Activated T-cell treated with anti-CD3 and anti-CD28 coated beads for 48 hours (primary cell): Measurements from ENCODE around the gene ABCA5.
A peak's percentile ranks its signal among the peaks of the same experiment; 100 is the strongest.

Experiments used
- DNase-seq: peaks from one replicate; pipeline ENCODE4 v3.0.0-alpha.2; 2020; ENCODE audit warnings: low read depth

The ABCA5 gene

DNA sequence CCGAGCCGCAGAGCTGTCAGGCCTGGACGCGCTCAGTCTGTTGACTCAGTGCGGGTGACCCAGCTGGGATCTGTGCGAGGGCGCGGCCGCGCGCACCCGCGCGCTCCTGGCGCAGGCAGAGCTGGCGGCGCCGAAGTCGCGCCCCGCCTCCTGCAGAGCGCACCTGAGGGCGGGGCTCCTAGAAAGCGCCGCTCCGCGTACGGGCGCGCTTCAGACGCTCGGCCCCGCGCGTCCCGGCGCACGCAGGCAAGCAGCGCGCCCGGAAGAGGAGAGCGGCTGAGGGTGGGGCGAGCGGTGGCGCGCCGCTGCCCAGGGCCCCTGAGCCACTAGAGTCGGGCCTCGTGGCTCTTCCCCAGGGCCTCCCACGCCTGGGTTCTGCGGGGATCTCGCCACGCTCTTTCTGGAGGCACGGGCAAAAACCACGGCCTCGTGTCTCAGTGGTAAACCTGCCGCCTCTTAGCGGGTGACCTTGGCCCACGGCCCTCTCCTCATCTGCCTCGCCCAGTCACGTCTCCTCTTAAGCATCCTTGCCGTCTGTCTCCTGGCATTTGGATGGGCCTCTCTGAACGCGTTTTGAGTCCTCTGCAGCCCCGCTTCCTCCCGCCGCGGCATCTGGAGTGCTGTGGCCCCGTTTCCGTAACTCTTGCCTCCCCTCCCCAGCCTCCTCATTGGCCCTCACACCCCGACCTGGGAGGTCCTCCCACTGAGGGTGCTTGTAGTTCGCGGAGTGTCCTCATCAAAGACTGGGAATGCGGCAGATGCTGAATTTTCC, at the start of gene ABCA5:
TSS of gene ABCA5 (minus strand) at position 74 of the 772 bp plus-strand sequence. CDS start 12,718 bp downstream, outside the sequence.
- peak; percentile 87 for DNase-seq

- no peak for DNase-seq
These were observed 48.3 kb upstream of the ABCA5 start for GRCh38 chr17:69375229-69375628.

- DNase-seq, result no peak
These were observed 46.1 kb upstream of the ABCA5 start for GRCh38 chr17:69373069-69373468.

GRCh38 chr17:69367298-69367697, 40.4 kb upstream of the ABCA5 start:
- DNase-seq, result no peak

DNA sequence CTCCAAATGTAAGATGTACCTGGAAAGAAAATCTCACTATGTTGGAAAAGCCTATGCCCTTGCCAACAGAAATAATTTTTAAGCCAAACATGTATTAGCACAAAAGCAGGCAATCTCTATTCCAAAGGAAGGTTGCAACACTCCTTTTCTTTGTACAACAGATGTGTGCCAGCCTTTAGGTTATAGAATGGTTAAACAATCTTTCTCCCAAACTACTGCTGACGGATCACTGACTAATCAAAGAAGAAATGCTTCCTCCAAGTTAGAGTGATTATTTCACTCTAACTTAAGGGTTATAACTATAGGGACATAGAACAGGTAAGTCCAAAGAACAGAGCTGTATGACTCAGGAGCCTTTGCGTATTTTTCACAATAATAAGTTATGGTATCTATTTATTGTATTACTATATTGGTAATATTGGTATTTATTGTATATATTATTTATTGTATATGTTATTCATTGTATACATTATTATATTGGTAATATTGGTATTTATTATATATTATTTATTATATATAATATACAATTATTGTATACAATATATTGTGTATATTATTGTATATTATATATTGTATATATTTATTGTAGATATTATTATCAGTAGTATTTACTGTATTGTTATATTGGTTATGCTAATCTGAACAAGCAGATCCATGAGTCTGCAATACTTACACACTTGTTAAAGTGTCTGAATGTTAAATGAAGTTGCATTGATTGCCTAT, 36.7 kb upstream of the ABCA5 start:
- no peak for DNase-seq

GRCh38 chr17:69361156-69361555, 34.2 kb upstream of the ABCA5 start:
- no peak for DNase-seq

- DNase-seq, result no peak
These were observed 32.0 kb upstream of the ABCA5 start for GRCh38 chr17:69358688-69359596.

DNA sequence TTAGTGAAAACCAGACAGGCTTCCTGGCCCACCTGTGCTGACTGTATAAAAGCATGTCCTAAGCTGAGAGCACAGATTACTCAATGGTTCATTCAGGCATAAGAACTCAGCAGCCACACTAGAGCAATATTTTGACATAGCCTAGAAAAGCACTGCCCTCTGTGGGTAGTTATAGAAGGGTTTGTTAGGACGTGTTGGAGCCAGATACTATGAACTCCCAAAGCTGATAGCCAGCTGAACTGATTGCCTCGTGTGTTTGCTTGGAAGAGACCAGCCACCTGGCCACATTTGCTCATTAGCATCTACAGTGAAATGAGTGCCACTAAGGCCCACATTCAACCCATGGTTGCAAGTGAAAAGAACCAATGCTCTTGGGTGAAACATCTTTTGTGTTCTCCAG, 30.8 kb upstream of the ABCA5 start:
- no peak for DNase-seq

DNA sequence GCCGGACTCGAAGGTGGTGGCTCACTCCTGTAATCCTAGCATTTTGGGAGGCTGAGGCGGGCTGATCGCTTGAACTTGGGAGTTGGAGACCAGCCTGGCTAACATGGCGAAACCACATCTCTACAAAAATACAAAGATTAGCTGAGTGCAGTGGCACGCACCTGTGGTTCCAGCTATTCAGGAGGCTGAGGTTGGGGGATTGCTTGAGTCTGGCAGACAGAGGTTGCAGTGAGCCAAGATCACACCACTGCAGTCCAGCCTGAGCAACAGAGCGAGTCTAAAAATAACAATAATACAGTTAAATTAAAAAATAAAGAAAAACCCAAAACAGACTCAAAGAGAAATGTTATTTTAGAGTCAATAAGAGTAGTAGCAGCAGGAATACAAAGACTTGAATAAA, 29.7 kb upstream of the ABCA5 start:
- no peak for DNase-seq

- no peak for DNase-seq
These were observed 24.0 kb upstream of the ABCA5 start for GRCh38 chr17:69350911-69351310.

- no peak for DNase-seq
These were observed 21.5 kb upstream of the ABCA5 start for GRCh38 chr17:69348429-69348828.

DNA sequence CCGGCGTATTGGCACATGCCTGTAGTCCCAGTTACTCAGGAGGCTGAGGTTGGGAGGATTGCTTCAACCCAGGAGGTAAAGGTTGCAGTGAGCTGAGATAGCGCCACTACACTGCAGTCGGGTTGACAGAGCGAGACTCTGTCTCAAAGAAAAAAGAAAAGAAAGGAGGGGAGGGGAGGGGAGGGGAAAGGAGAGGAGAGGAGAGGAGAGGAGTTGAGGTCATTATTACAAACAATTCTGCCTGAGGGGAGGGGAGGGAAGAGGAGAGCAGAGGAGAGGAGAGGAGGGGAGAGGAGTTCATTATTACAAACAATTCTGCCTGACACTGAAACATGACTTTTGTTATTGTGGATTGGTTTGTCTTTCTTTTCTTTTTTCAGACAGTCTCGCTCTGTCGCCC, 19.8 kb upstream of the ABCA5 start:
- no peak for DNase-seq

GRCh38 chr17:69344939-69345338, 18.0 kb upstream of the ABCA5 start:
- no peak for DNase-seq

DNA sequence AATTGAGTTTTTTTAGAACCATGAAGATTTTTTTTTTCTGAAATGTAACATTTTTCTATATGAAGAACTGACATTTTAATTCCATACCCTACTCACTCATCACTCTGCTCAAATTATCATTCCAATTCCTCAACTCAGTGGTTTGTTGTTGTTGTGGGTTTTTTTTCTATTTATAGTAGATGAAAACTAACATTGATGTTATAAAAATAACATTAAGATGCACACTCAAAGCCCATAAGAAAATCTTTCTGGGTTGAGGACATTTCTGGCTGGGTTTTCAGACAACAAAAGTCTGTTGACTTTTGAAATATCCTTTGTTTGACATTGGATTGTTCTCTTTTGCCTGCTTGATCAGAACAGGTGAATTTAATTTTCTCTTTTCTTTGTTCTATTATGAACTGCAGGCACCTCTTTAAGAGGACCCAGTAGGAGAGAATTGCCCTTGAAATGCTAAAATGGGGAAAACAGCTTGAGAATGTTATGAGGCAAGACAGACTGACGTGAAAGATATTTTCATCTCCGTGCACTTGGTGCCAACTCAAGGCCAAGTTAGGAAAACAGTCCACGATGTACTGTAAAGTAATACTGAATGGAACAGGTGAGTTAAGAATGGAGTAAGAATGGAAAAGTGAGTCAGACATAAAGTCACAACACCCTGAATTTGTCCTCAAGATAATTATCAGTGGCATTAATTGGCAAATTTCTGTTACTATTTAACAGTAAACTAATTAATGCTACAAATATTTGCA, 16.1 kb upstream of the ABCA5 start:
- no peak for DNase-seq

- DNase-seq, result no peak
These were observed 13.0 kb upstream of the ABCA5 start for GRCh38 chr17:69339937-69340336.

DNA sequence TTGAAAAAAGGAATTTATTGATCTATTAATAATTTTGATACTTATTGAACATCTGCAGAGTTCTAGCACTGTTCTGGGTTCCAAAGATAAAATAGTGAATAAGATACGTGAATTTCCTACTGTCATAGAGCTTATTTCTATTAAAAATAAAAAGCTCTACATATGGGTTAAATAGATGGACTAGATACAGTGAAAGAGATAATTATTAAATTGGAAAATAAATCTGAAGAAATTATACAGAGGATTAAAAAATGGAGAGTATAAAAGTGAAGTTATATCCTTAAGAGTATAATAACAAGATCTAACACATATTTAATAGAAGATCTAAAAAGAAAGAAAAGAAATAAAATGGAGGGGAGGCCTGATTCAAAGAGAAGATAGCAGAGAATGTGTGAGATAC, 10.1 kb upstream of the ABCA5 start:
- no peak for DNase-seq

DNA sequence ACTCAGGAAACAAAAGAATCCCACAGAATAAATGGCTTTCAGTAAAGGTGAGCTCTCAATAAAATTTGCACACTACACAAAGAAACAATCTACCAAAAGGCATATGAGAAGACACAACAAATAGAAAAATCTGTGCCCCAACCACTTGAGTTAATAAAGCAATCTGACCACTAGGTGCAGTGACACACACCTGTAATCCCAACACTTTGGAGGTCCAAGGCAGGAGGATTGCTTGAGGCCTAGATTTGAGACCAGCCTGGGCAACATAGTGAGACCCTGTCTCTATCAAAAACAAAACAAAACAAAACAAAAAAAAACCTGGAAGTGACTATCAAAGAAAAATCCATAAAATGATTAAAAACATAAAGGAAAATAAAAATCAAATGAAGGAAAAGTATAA, 9.6 kb upstream of the ABCA5 start:
- DNase-seq, result no peak

DNA sequence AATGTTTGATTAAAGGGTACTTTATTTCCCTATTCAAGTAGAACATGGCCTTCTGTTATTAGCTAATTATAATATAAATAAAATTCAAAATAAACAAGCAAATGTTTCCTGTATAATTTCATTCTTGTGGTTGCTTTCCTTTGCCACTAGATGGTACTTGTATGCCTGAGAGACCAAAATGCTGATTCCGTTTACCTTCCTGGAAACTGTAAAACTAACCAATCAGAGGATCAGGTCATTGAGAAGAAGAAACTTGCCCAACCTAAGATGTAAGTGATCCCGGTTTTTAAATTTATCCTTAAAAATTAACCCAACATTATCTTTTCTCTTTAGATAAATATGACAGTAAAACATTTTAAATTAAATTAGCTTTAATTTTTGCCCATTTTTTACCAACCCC, 8.1 kb upstream of the ABCA5 start:
- DNase-seq, result no peak

GRCh38 chr17:69333561-69333960, 6.6 kb upstream of the ABCA5 start:
- DNase-seq, result no peak

DNA sequence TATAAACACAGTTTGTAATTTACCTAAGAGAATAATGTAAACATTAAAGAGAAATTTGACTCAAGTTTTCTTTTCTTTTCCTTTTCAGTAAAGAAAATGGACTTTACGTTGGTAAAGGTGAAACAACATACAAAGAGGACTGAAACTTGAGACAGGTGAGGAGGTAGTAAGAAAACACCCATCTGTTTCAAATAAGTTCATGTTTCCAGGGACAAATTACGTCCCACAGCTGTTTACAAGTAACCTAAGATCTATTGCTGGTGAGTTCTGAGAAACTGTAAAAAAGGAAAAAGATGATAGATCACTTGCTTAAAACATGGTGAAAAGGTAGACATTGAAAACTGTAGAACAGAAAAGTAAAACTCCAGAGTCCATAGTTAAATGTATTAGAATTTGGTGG, 4.8 kb upstream of the ABCA5 start:
- DNase-seq, result no peak

DNA sequence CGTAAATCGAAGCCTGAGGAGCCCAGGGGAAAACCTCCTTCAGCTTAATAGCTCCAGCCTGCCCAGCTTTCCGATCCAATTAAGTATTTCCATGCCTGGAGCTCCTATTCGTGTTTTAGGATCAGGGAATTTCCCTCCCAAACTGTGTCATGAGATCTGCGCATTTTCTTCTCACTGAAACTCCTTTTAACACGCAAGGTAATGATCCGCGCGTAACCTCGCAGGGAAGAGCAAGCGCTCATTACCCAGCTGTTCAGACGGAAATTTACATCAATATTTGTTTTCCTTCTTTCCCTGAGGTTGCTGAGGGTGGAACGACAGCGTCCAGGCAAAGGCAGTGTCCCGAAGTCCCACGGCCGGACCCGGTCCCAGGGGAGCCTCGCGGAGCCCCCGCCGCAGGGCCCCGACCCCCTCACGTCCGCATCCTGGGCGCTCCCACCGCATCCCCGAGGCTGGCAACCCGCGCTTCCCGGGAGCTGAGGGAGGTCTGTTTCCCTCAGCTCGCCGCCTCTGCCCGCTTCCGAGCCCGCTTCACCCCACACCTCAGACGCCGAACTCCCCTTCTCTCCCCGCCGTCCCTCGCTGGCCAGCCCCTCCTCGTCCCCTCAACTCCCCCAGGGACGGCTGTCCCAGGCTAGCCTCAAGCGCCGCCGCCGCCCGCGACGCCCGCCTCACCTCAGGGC, 415 bp downstream of the ABCA5 start:
- DNase-seq, result no peak
